ENCODE results near the gene SLC5A6. TPM values are rescaled to one million over a fixed set of nuclear protein-coding genes. Genes with fewer than 3 reads are reported as not detected.
A peak's percentile ranks its signal among the peaks of the same experiment; 100 is the strongest.

SLC5A6 gene
- total and polyA plus RNA-seq, 7 donors: 2.4 to 26.7 (median 11.1) TPM

GRCh38 chr2:27217173-27218121 is 5.4 kb upstream of the SLC5A6 start, which contains the start of gene CAD:
TSS of gene CAD (plus strand) at chr2:27217369. CDS start at chr2:27217552, 183 bp downstream.
- TF ChIP-seq POLR2A (IDR thresholded peaks at IDR 0.05) (no peak), POLR2AphosphoS5 (IDR thresholded peaks at IDR 0.05) (peak in 3 of 4 donors; percentile 66 to 72 (median 69)), CTCF (IDR thresholded peaks at IDR 0.05) (peak in 3 of 4 experiments; percentile 9 to 30 (median 25)), EP300 (IDR thresholded peaks at IDR 0.05) (no peak)
- intact Hi-C loops (cut with DNase I): loop anchor here (10.0 kb wide), 2 partner anchors 137 to 277 kb away; partner anchors contain the start of genes FNDC4, GCKR and GTF3C2
- H3K4me1 ChIP-seq: peaks cover 0 to 36% (median 26%) of the 10 kb centered on the region in 4 donors
- 1% methylated on average over 72 of the region's 72 CpGs for WGBS, 2 donors
- no peaks in the 10 kb centered on the region for H3K9me3 ChIP-seq
- H3K4me3 ChIP-seq: peak within 1 kb of the TSS; percentile 47 to 71 (median 66)
- no peaks in the 10 kb centered on the region for H3K27me3 ChIP-seq
- H3K27ac ChIP-seq: peak within 1 kb of the TSS; percentile 74 to 79 (median 77)
- DNase-seq: peak; percentile 93
- H3K36me3 ChIP-seq: peaks cover 0 to 24% (median 6%) of the 10 kb centered on the region in 4 donors

GRCh38 chr2:27216416-27217137 is 4.5 kb upstream of the SLC5A6 start:
- Histone ChIP-seq H3K27me3 (no peaks in the 10 kb centered on the region), H3K4me1 (peaks cover 0 to 36% (median 27%) of the 10 kb centered on the region in 4 donors), H3K4me3 (peak overlapping the region; percentile 47 to 71 (median 66)), H3K27ac (peak overlapping the region; percentile 74 to 79 (median 77)), H3K9me3 (no peaks in the 10 kb centered on the region), H3K36me3 (peaks cover 0 to 16% (median 0%) of the 10 kb centered on the region in 4 donors)
- 78 to 86% methylated on average over 13 of the region's 13 CpGs for WGBS, 2 donors
- intact Hi-C loops (cut with DNase I): loop anchor here (10.0 kb wide), 2 partner anchors 138 to 278 kb away; partner anchors contain the start of genes FNDC4, GCKR and GTF3C2
- TF ChIP-seq CTCF (IDR thresholded peaks at IDR 0.05): no peak
- no peak for TF ChIP-seq EP300 (IDR thresholded peaks at IDR 0.05)
- no peak for TF ChIP-seq POLR2AphosphoS5 (IDR thresholded peaks at IDR 0.05)
- no peak for TF ChIP-seq POLR2A (IDR thresholded peaks at IDR 0.05)
- DNase-seq: peak; percentile 30

DNA sequence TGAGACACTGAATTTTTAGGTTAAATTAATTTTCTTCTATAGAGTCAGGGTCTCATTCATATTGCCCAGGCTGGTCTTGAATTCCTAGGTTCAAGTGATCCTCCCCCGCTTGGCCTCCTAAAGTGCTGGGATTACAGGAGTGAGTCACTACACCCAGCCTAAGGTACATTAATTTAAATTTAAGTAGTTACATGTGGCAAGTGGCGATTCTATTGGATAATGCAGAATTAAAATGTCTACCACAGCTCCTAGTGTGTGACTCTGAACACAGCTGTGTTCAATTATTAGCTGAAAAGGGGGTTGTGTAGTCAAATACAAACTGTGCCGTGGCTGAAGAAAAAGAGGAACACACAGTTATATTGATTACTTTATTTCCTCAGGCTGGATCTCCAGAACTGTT is 2.9 kb upstream of the SLC5A6 start:
- Histone ChIP-seq H3K4me1 (peaks cover 0 to 44% (median 31%) of the 10 kb centered on the region in 4 donors), H3K36me3 (peaks cover 0 to 10% (median 0%) of the 10 kb centered on the region in 4 donors), H3K27ac (no peak overlapping the region), H3K4me3 (no peak overlapping the region), H3K27me3 (no peaks in the 10 kb centered on the region), H3K9me3 (no peaks in the 10 kb centered on the region)
- DNase-seq: peak; percentile 32
- 94 to 95% methylated on average over 3 of the region's 3 CpGs for WGBS, 2 donors
- TF ChIP-seq POLR2AphosphoS5 (IDR thresholded peaks at IDR 0.05): no peak
- no peak for TF ChIP-seq EP300 (IDR thresholded peaks at IDR 0.05)
- no peak for TF ChIP-seq POLR2A (IDR thresholded peaks at IDR 0.05)
- TF ChIP-seq CTCF (IDR thresholded peaks at IDR 0.05): no peak
- intact Hi-C loops (cut with DNase I): loop anchor here (5.0 to 10.0 kb wide), 4 partner anchors 128 to 280 kb away; partner anchors contain the start of genes FNDC4, GCKR, GTF3C2 and KHK

- peak overlapping the region; percentile 60 to 77 (median 74) for H3K4me3 ChIP-seq
- intact Hi-C loops (cut with DNase I): loop anchor here (5.0 to 10.0 kb wide), 4 partner anchors 126 to 282 kb away; partner anchors contain the start of genes FNDC4, GCKR, GTF3C2 and KHK
- peak; percentile 35 for DNase-seq
- peak overlapping the region; percentile 92 to 95 (median 94) for H3K27ac ChIP-seq
- H3K36me3 ChIP-seq: peaks cover 0 to 28% (median 5%) of the 10 kb centered on the region in 4 donors
- peaks cover 0 to 35% (median 26%) of the 10 kb centered on the region in 4 donors for H3K4me1 ChIP-seq
- no peak for TF ChIP-seq POLR2AphosphoS5 (IDR thresholded peaks at IDR 0.05)
- no peak for TF ChIP-seq EP300 (IDR thresholded peaks at IDR 0.05)
- TF ChIP-seq CTCF (IDR thresholded peaks at IDR 0.05): no peak
- no peak for TF ChIP-seq POLR2A (IDR thresholded peaks at IDR 0.05)
- H3K9me3 ChIP-seq: no peaks in the 10 kb centered on the region
- H3K27me3 ChIP-seq: no peaks in the 10 kb centered on the region
- WGBS, 2 donors: 4 to 7% methylated on average over 34 of the region's 34 CpGs
These were observed 781 bp upstream of the SLC5A6 start for GRCh38 chr2:27212626-27213471.

Measured in sigmoid colon (tissue), 7 donors.